T-helper 9 cell (primary cell): ENCODE data around the gene LGMN.

ENCODE experiments used
- DNase-seq: peaks from one replicate; pipeline ENCODE4 v3.0.0-alpha.2; 2020

Gene LGMN

DNA sequence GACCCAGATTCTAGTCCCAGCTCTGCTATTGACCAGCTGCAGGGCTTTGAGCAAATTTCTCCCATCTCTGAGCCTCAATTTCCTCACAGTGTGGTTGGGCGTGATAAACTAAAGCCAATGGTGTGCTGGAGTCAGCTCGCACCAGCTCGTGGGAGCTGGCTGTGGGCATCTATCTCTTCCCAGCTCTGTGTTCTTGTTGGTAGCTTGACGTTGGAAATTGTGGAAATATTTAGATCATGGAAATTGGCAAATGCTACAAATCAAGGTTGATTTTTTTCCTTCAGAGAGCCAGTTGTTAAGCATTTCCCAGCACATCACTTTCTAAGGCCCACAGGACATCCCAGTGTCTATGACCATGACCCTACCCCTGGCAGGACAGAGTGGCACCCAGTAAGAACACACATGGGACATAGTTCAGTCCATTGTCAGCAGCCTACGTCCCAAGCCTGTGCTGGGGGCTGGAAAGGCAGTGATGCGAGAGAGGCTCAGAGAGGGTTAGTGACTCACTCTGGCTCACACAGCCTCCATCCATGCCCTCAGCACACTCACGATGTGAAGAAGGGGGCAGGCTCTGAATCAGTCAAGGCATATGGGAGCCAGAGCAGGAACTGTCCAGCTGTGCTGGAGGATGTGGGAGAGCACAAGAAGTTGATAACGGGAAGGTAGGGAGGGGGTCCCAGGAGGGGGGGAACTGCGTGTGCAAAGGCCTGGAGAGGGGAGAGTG lies 77.6 kb downstream of the LGMN start:
- no peak for DNase-seq

DNA sequence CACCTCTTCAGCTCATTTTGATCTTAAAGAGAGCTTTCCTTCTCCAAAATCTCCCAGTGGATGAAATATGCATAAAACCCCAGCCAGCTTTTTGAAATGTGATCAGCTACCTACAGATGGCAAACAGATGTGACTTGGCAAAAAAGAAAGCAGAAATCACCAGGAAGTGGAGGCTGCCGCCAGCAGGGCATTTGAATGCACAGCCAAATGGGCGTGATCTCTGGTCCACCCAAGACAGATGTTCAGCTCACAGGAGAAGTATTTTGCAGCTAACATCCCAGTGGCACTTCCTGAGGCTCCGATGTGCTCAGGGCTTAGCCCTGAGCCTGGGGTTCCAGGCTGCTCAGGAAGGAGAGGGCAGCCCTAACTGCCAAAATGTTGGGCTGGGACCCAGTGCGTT lies 78.3 kb downstream of the LGMN start:
- DNase-seq, result no peak

DNA sequence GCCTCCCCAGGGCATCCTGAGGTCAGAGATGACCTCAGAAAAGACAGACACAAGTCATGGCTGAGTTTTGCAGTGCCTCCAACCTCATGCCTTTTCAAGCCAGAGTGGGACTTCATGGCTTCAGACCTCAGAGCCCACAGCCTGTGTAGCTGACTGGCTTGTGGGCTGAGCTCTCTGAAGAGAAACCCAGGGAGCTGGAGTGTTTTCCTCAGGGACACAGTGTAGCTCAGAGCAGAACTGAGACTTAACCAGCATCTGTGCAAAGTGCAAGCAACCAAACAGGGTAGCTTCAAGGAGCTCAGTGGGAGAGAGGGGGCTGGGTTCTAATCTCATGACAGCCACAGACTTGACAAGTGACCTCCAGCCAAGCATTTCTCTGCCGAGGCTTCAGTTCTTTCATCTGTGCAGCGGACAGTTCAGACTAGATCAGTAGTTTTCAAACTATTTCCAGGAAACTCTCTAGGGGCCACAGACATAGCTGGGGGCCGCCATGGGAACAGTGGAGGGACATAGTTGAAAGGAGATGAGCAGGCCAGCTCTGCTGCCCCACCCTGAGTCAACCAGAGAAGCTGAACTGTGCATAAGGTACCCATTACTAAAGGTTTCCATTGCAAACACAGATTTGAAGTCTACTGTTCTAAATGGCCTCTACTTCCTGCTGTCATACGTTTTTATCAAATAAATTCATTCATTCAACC lies 80.0 kb downstream of the LGMN start:
- DNase-seq, result no peak

DNA sequence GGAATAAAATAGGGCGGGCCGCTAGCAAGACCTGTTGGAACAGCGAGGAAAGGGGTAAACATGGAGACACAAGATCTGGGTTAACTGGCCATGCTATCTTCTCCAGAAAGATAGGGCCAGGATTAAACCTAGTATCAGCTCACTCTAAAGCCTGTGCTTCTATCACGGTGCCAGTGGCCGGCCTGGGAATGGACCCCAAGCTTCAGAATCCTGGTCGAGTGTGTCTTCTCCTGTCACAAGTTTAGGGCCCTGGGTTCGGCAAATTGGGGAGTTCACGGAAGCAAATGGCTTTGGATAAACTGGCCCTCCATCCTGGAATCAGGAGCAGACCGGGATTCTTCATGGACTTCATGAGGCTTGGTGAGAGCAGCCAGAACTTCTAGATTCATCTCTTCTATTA lies 82.2 kb downstream of the LGMN start:
- no peak for DNase-seq

DNA sequence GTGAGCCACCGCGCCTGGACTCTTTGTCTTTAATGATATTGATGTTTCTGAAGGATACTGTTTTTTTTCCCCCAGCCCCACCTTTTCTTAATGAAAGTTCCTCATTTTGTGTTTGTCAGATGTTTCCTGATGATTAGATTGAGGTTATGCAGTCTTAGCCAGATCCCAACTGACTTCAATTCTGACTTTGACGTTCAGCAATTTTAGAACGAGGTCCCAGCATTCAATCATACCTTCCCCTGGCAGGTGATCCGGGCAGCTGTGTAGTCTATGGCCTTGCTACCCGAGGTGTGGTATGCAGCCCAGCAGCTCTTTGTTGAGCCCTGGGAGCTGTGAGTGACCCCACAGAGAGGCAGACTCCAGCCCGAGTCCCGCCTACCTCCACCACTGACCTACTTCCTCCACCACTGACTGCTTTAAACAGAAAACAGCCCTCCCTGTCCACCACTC lies 82.7 kb downstream of the LGMN start:
- DNase-seq, result no peak

DNA sequence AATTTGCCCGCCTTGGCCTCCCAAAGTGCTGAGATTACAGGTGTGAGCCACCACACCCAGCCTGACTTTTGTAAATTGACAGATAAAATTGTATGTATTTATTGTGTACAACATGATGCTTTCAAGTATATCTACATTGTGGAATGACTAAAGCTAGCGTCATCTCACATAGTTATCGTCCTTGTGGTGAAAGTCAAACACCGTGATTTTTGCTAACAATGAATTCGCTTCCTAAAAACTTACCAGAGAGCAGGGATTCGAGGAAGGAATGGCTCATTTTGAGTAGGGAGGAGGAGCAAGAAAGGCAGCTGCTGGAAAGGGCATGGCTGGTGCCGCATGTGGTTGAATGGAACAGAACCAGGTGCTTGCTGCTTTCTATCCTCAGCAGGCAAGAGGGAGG lies 85.4 kb downstream of the LGMN start:
- DNase-seq, result no peak

DNA sequence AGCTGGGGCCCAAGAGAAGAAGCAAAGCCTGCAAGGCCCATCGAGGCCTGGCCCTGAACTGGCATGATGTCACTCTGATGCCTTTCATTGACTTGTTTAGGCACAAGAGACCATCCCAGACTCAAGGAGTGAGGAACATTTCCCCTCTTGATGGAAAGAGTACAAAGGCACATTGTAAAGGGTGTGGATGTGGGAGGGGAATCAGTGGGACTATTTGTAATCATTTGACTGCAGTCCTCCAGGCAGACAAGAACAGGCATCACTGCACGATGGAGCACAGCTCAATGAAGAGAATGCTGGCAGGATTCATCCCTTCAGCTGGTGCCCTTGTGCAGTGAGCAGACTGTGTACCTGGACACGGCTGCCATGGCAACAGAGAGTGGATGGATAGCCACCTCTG lies 87.9 kb downstream of the LGMN start:
- DNase-seq, result no peak

DNA sequence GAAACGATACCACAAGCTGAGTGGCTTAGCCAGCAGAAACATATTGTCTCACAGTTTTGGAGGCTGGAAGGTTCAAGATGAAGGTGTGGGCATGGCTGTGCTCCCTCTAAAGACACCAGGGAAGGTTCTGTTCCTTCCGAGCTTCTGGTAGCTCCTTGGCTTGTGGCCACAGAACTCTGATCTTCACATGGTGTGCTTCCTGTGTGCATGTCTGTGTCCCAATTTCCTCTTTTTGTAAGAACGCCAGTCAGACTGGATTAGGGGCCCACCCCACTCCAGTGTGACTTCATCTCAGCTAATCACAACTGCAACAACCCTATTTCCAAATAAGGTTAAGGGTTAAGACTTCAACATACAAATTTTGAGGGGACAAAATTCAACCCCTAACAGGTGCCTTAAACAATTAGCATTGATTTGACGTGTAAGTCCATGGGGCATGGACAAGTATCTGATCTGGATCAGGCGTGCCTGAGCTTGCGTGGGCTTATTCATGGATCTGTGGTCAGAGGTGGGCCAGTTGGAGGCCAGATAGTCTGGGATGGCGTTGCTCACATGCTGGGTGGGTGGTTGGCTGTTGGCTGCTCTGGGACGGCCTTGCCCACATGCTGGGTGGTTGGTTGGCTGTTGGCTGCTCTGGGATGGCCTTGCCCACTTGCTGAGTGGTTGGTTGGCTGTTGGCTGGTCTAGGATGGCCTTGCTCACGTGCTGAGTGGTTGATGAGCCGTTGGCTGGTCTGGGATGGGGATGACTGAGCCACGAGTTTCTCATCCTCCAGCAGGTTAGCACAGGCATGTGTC lies 88.5 kb downstream of the LGMN start:
- DNase-seq, result no peak

DNA sequence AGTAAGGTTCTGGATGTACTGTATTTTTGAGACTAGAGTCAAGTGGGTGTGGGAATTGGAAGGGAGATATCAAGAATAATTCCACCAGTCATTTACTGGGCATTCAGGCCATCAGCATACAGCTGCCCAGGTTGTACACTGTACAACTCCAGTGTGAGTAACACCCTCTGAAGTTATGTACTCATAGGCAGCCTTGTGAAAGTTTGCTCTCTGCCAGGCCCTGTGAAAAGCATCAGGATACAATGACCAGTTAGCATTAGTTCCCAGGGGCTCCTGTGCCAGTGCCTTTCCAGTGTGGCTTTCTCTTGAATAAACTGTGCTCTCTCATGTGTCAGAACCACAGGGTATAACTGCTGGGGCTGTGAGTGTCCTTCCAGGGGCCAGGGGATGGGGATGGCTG lies 89.7 kb downstream of the LGMN start:
- no peak for DNase-seq

DNA sequence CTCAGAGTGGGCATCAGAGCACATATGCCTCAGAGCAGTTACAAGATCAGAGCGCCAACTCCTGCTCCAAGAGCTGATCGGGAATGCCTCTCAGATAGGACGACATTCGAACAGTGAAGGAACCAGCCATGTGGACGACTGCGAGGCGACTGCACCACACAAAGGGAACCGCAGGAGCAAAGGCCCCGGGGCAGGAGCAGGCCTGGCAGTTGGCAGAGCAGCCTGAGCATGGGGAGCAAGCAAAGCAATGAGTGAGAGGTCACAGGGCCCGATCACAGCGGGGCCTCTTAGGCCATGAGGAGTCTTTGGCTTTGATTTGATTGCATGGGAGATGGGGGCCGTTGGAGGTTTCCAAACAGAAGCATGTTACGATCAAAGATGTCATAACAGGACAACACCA lies 90.3 kb downstream of the LGMN start:
- DNase-seq, result no peak

DNA sequence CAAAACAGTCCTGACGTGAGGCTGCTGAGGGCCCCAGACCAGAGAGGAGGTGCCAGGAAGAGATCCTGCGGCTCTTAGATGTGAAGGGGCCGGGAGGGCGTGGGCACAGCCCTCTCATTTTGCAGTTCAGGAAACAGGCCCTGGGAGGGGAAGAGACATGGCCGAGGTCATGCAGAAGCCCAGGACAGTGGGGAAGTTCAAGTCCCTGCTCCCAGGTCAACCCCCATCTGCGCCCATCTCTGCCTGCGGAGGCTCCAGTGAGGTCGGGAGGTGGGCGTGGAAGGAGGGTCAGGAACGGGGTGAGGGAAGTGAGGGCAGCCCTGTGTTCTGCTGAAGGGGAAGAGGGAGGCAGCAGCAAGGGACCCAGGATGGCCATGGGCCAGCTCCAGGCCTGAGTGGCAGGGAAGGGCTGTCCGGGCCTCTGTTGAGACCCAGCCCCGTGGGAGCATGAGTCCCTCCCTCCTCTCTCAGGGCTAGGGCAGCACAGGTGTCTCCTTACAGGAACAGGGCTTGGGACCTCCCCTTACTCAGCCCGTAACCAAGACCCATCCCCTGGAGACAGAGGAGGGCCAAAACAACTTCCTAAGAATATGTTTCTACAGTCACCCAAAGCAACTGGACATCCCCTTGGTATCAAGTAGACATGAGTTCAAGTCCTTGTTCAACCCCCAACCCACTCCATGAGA lies 90.8 kb downstream of the LGMN start:
- DNase-seq, result no peak

DNA sequence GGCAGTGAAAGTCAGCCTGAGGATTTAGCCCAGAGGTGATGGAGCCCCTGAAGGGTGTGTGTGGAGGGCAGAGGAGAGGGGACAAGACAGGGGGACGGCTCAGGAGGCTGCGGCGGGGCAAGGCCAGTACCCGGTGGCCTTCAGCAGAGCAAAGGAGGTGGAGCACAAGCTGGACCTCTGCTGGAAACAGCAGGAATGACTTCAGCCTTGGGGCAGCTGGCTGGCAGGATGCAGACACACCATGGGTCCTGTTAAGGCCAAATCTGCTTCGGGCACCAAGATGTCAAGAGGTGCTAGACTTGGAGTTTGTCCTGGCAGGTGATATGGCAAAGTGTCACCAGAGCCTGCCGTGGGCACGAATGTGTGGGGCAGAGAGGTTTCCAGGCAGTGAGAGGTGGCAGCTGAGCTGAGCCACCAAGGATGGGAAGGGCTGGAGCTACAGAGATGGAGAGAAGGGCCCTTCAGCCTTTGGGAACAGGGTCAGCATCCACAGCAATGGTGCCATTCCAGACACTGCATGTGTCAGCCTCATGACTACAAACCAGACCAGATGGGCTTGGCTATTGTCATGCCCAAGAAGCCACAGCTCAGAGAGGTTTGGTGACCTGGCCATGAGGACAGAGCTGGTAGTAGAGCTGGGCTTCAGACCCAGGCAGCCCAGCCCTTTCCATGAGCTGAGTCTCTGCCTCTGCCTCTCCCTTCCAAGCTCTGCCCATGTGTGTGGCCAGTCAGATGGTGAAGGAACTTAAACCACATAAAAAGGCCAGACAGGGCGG lies 91.9 kb downstream of the LGMN start:
- DNase-seq, result no peak

DNA sequence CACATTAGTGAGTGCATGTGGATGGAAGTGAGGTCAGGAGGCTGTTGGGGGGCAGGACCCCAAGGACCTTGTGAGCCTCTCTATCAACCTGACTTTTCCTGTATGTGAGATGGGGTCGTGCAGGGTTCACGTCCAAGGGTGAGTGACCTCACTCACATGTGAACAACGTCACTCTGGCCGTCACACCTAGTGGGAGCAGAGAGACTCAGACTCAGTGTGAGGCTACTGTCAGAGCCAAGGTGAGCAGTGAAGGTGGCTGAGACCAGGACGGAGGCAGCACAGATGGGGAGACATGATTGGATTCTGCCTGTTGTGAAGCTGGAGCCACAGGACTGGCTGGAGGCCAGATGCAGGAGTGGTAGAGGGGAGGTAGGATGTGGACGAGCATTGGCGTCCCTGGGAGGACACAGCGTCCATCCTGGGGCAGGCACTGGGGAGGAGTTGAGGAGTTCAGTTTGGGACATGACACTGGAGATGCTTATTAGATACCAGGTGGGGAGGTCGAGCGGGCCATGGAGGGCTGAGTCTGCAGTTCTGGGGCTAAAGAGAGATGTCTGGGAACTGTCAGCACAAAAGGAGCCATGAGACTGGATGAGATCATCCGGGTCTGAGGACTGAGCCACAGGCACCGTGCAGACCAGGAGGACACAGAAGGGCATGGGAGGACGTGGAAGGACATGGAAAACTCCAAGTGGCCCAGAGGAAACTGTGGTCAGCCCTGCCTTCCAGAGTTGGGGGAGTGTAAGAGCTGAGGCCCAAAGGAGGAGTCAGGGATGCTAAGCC lies 92.8 kb downstream of the LGMN start:
- DNase-seq, result no peak

DNA sequence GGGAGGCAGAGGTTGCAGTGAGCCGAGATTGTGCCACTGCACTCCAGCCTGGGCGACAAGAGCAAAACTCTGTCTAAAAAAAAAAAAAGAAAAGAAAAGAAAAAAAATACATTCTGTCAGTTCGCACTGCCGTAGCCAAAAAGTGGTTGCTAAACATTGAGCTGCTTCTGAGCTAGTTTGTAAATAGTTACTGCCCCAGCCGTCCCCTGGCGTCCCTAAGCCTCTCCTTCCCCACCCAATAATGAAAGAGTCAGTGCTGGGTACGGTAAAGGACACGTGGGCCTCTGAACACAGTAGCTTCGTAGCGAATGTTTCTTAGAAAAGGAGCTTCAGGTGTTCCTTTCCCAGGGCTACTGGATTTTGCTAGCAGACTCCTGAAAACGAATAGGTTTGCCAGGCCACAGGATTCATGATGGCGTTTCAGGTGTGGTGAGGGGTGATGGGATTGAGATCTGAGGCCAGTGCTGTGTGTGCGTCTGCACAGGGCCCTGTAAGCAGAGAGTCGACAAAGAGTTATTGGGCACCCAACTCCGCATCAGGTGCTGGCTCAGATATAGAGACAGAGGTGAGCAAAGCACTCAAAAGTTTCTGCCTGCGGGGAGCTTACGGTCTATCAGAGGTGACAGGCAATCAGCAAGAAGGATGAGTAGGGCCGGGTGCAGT lies 94.1 kb downstream of the LGMN start:
- DNase-seq, result no peak
